ENCODE measurements around the gene DSEL.

- TF ChIP-seq, protein P1, sequence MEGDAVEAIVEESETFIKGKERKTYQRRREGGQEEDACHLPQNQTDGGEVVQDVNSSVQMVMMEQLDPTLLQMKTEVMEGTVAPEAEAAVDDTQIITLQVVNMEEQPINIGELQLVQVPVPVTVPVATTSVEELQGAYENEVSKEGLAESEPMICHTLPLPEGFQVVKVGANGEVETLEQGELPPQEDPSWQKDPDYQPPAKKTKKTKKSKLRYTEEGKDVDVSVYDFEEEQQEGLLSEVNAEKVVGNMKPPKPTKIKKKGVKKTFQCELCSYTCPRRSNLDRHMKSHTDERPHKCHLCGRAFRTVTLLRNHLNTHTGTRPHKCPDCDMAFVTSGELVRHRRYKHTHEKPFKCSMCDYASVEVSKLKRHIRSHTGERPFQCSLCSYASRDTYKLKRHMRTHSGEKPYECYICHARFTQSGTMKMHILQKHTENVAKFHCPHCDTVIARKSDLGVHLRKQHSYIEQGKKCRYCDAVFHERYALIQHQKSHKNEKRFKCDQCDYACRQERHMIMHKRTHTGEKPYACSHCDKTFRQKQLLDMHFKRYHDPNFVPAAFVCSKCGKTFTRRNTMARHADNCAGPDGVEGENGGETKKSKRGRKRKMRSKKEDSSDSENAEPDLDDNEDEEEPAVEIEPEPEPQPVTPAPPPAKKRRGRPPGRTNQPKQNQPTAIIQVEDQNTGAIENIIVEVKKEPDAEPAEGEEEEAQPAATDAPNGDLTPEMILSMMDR (IDR thresholded peaks at IDR 0.05) = no peak
- TF ChIP-seq EP300 (IDR thresholded peaks at IDR 0.05) (no peak), POLR2A (IDR thresholded peaks at IDR 0.05; ENCODE audit: low read depth) (no peak), POLR2AphosphoS5 (IDR thresholded peaks at IDR 0.05) (no peak)
These were observed 885 bp upstream of the DSEL start for GRCh38 chr18:67517444-67517765.
